NCI-H82 (cell line): ENCODE results near the gene KBTBD8.
A peak's percentile ranks its signal among the peaks of the same experiment; 100 is the strongest.

Experiments used
- DNase-seq: peaks from one replicate; lab custom pipeline; 2025; lab: John Stamatoyannopoulos, UW

KBTBD8 gene

GRCh38 chr3:66998904-66999235 is 763 bp downstream of the KBTBD8 start:
- DNase-seq = no peak

GRCh38 chr3:67000009-67000408 is 1.9 kb downstream of the KBTBD8 start:
- no peak for DNase-seq

- DNase-seq = no peak
These were observed 3.2 kb downstream of the KBTBD8 start for GRCh38 chr3:67001086-67001861.

- no peak for DNase-seq
These were observed 7.9 kb downstream of the KBTBD8 start for GRCh38 chr3:67005974-67006373.

GRCh38 chr3:67006460-67006859 is 8.4 kb downstream of the KBTBD8 start:
- DNase-seq = no peak

- DNase-seq = no peak
These were observed 10.3 kb downstream of the KBTBD8 start for GRCh38 chr3:67008388-67008787.

- DNase-seq = no peak
These were observed 11.6 kb downstream of the KBTBD8 start for GRCh38 chr3:67009716-67010115.

GRCh38 chr3:67011414-67012131 is 13.5 kb downstream of the KBTBD8 start:
- peak; percentile 41 for DNase-seq

- no peak for DNase-seq
These were observed 14.5 kb downstream of the KBTBD8 start for GRCh38 chr3:67012564-67012963.

GRCh38 chr3:67015702-67016484 is 17.8 kb downstream of the KBTBD8 start:
- no peak for DNase-seq

- DNase-seq = no peak
These were observed 18.5 kb downstream of the KBTBD8 start for GRCh38 chr3:67016522-67017080.

- DNase-seq = no peak
These were observed 19.1 kb downstream of the KBTBD8 start for GRCh38 chr3:67017211-67017610.

GRCh38 chr3:67018105-67018788 is 20.1 kb downstream of the KBTBD8 start:
- no peak for DNase-seq

- no peak for DNase-seq
These were observed 20.9 kb downstream of the KBTBD8 start for GRCh38 chr3:67018789-67019526.

GRCh38 chr3:67028001-67028784 is 30.1 kb downstream of the KBTBD8 start:
- DNase-seq = no peak

- DNase-seq = no peak
These were observed 33.0 kb downstream of the KBTBD8 start for GRCh38 chr3:67030785-67031740.

- no peak for DNase-seq
These were observed 33.9 kb downstream of the KBTBD8 start for GRCh38 chr3:67031986-67032385.

GRCh38 chr3:67033079-67033478 is 35.0 kb downstream of the KBTBD8 start:
- DNase-seq = no peak

- DNase-seq = no peak
These were observed 36.3 kb downstream of the KBTBD8 start for GRCh38 chr3:67034371-67034770.
